WTC11 (cell line): Measurements from ENCODE around the gene OTUB2. TPM values are rescaled to one million over a fixed set of nuclear protein-coding genes. Genes with fewer than 3 reads are reported as not detected.

Source experiments
- ATAC-seq: fragments of 200-7000 bp; cut with Tn5 transposase; 2 replicates; pipeline ENCODE4 v1.10.0; 2021; ENCODE audit warnings: mild to moderate bottlenecking, moderate library complexity
- CTCF ChIA-PET: fragments of 300-600 bp; sonication (Branson Sonifier 250); formaldehyde crosslinking; loops from one replicate; lab custom pipeline; 2021; ENCODE audit warnings: antibody characterized with exemption; lab: Charles Lee
- POLR2A ChIA-PET: fragments of 350-600 bp; sonication (Branson Sonifier 250); formaldehyde crosslinking; loops from one replicate; lab custom pipeline; 2021; ENCODE audit warnings: antibody characterized with exemption; lab: Charles Lee
- DNase-seq: peaks from one replicate; pipeline ENCODE4 v3.0.0; 2021; ENCODE audit warnings: low spot score
- H3K27ac Mint-ChIP-seq: 2 replicates; pipeline ENCODE4 v1.8.0; 2021; ENCODE audit warnings: mixed read lengths
- H3K27me3 Mint-ChIP-seq: 2 replicates; pipeline ENCODE4 v1.8.0; 2021; ENCODE audit warnings: low read depth, mild to moderate bottlenecking, moderate library complexity, mixed read lengths
- H3K36me3 Mint-ChIP-seq: 2 replicates; pipeline ENCODE4 v1.8.0; 2021; ENCODE audit warnings: mixed read lengths
- H3K4me1 Mint-ChIP-seq: 2 replicates; pipeline ENCODE4 v1.8.0; 2022; ENCODE audit warnings: mixed read lengths
- H3K4me3 Mint-ChIP-seq: 2 replicates; pipeline ENCODE4 v1.8.0; 2021; ENCODE audit warnings: mild to moderate bottlenecking, moderate library complexity, mixed read lengths
- H3K9me3 Mint-ChIP-seq: 2 replicates; pipeline ENCODE4 v1.8.0; 2021; ENCODE audit warnings: mixed read lengths
- AR ChIP-seq: fragments of 250-450 bp; sonication (Bioruptor Pico); IDR thresholded peaks from 2 replicates; pipeline ENCODE4 v1.9.0; 2021; ENCODE audit warnings: mild to moderate bottlenecking
- ATF2 ChIP-seq: sonication (generic); formaldehyde crosslinking; IDR thresholded peaks from 2 replicates; pipeline ENCODE4 v1.8.1; 2022; ENCODE audit warnings: low read depth, missing genetic modification reagents, borderline replicate concordance
- E2F5 ChIP-seq: sonication (generic); formaldehyde crosslinking; IDR thresholded peaks from 2 replicates; pipeline ENCODE4 v1.8.1; 2022; ENCODE audit warnings: mild to moderate bottlenecking, moderate library complexity, missing genetic modification reagents
- ETV6 ChIP-seq: sonication (generic); formaldehyde crosslinking; IDR thresholded peaks from 2 replicates; pipeline ENCODE4 v1.8.1; 2022; ENCODE audit warnings: mild to moderate bottlenecking, missing genetic modification reagents
- GABPB1 ChIP-seq: sonication (generic); formaldehyde crosslinking; IDR thresholded peaks from 2 replicates; pipeline ENCODE4 v1.8.1; 2023; ENCODE audit warnings: mild to moderate bottlenecking, missing genetic modification reagents
- JUN ChIP-seq: sonication (generic); formaldehyde crosslinking; IDR thresholded peaks from 2 replicates; pipeline ENCODE4 v1.8.0; 2023; ENCODE audit warnings: mild to moderate bottlenecking, missing genetic modification reagents
- KAT7 ChIP-seq: sonication (generic); formaldehyde crosslinking; IDR thresholded peaks from 2 replicates; pipeline ENCODE4 v1.8.1; 2023; ENCODE audit warnings: missing genetic modification reagents, mild to moderate bottlenecking, borderline replicate concordance
- MAX ChIP-seq: sonication (generic); formaldehyde crosslinking; IDR thresholded peaks from 2 replicates; pipeline ENCODE4 v1.8.0; 2022; ENCODE audit warnings: mild to moderate bottlenecking, missing genetic modification reagents
- MYBL2 ChIP-seq: sonication (generic); formaldehyde crosslinking; IDR thresholded peaks from 2 replicates; pipeline ENCODE4 v1.8.1; 2023; ENCODE audit warnings: mild to moderate bottlenecking, moderate library complexity, missing genetic modification reagents
- NFATC4 ChIP-seq: fragments of 250-450 bp; sonication (Bioruptor Pico); IDR thresholded peaks from 2 replicates; pipeline ENCODE4 v1.9.0; 2021; ENCODE audit warnings: mild to moderate bottlenecking
- NFYB ChIP-seq: sonication (generic); formaldehyde crosslinking; conservative IDR thresholded peaks from 2 replicates; pipeline ENCODE4 v1.8.0; 2022; ENCODE audit warnings: low read depth, missing genetic modification reagents
- NR1H2 ChIP-seq: sonication (generic); formaldehyde crosslinking; IDR thresholded peaks from 2 replicates; pipeline ENCODE4 v1.9.0; 2021; ENCODE audit warnings: mild to moderate bottlenecking, moderate library complexity, missing genetic modification reagents
- PREB ChIP-seq: sonication (generic); formaldehyde crosslinking; IDR thresholded peaks from 2 replicates; pipeline ENCODE4 v1.8.1; 2022; ENCODE audit warnings: mild to moderate bottlenecking, missing genetic modification reagents, moderate library complexity, borderline replicate concordance
- RELA ChIP-seq: sonication (generic); formaldehyde crosslinking; IDR thresholded peaks from 2 replicates; pipeline ENCODE4 v1.8.1; 2022; ENCODE audit warnings: missing genetic modification reagents, mild to moderate bottlenecking, borderline replicate concordance
- USF2 ChIP-seq: sonication (generic); formaldehyde crosslinking; IDR thresholded peaks from 2 replicates; pipeline ENCODE4 v1.8.1; 2023; ENCODE audit warnings: mild to moderate bottlenecking, missing genetic modification reagents, moderate library complexity
- ZNF121 ChIP-seq: sonication (generic); formaldehyde crosslinking; IDR thresholded peaks from 2 replicates; pipeline ENCODE4 v1.8.0; 2023; ENCODE audit warnings: missing genetic modification reagents
- ZNF219 ChIP-seq: sonication (generic); formaldehyde crosslinking; IDR thresholded peaks from 2 replicates; pipeline ENCODE4 v1.8.0; 2023; ENCODE audit warnings: missing genetic modification reagents, mild to moderate bottlenecking, borderline replicate concordance
- total RNA-seq: library from RNA; stranded (reverse); gene quantifications from 3 replicates; pipeline ENCODE4 v1.2.3, GENCODE V29; 2021

The OTUB2 gene
- total RNA-seq, 1 experiment from 2014 or later, result 3.5 TPM

GRCh38 chr14:94021416-94022157 lies 4.6 kb upstream of the OTUB2 start (continued):
- TF ChIP-seq E2F5 (no peak), PREB (CRISPR knock-in tag) (no peak)

GRCh38 chr14:94022532-94023411 lies 3.4 kb upstream of the OTUB2 start:
- ChIA-PET POLR2A (no interaction called here), CTCF (interaction anchor here (1.3 to 3.7 kb wide), 4 partner anchors 14 to 114 kb away, joined by 3 to 22 read pairs (median 6); no protein-coding TSS in a partner anchor)
- 0 out of 2 replicates have a peak, but pooled peaks have one; percentile 64 for TF ChIP-seq GABPB1
- no peak for TF ChIP-seq KAT7 (CRISPR knock-in tag)
- no peak for ATAC-seq
- no peak overlapping the region for H3K27ac Mint-ChIP-seq
- H3K4me1 Mint-ChIP-seq, result peaks cover 35% of the 10 kb centered on the region
- no peaks in the 10 kb centered on the region for H3K9me3 Mint-ChIP-seq
- no peak for DNase-seq
- H3K4me3 Mint-ChIP-seq, result no peak overlapping the region
- H3K27me3 Mint-ChIP-seq, result no peaks in the 10 kb centered on the region
- no peaks in the 10 kb centered on the region for H3K36me3 Mint-ChIP-seq

GRCh38 chr14:94024549-94024948 lies 1.6 kb upstream of the OTUB2 start:
- ChIA-PET POLR2A (no interaction called here), CTCF (interaction anchor here (2.2 to 5.0 kb wide), 2 partner anchors 12 to 85 kb away, joined by 29 to 37 read pairs; no protein-coding TSS in a partner anchor)
- Mint-ChIP-seq H3K4me1 (peaks cover 31% of the 10 kb centered on the region), H3K4me3 (no peak overlapping the region), H3K27ac (no peak overlapping the region), H3K9me3 (no peaks in the 10 kb centered on the region), H3K27me3 (no peaks in the 10 kb centered on the region), H3K36me3 (no peaks in the 10 kb centered on the region)
- ATAC-seq, result no peak
- TF ChIP-seq RELA (CRISPR knock-in tag) (no peak), ZNF219 (CRISPR knock-in tag) (no peak), JUN (no peak)
- no peak for DNase-seq

GRCh38 chr14:94025720-94026119 lies 420 bp upstream of the OTUB2 start:
- ATAC-seq (no peak), DNase-seq (no peak)
- ChIA-PET POLR2A (no interaction called here), CTCF (interaction anchor here (0.9 to 5.0 kb wide), 9 partner anchors 10 to 461 kb away, joined by 3 to 37 read pairs (median 5); no protein-coding TSS in a partner anchor)
- Mint-ChIP-seq H3K9me3 (no peaks in the 10 kb centered on the region), H3K27ac (no peak overlapping the region), H3K4me3 (peak overlapping the region; percentile 62), H3K27me3 (no peaks in the 10 kb centered on the region), H3K4me1 (peaks cover 22% of the 10 kb centered on the region), H3K36me3 (no peaks in the 10 kb centered on the region)
- no peak for TF ChIP-seq PREB (CRISPR knock-in tag)
- TF ChIP-seq ATF2, result no peak
- TF ChIP-seq NR1H2, result no peak
- no peak for TF ChIP-seq USF2 (CRISPR knock-in tag)
- TF ChIP-seq NFYB (CRISPR knock-in tag), result no peak
- TF ChIP-seq AR (CRISPR knock-in tag), result no peak
- TF ChIP-seq NFATC4, result no peak
- no peak for TF ChIP-seq RELA (CRISPR knock-in tag)
- TF ChIP-seq MAX, result no peak
- TF ChIP-seq MYBL2, result no peak
- no peak for TF ChIP-seq ZNF121 (CRISPR knock-in tag)
- no peak for TF ChIP-seq ETV6 (CRISPR knock-in tag)
